Lower lobe of right lung (tissue), 2 donors: ENCODE data around the gene FLT3. TPM values are rescaled to one million over a fixed set of nuclear protein-coding genes. Genes with fewer than 3 reads are reported as not detected.

Source experiments
- ATAC-seq, 2 donors: fragments of 200-7000 bp; cut with Tn5 transposase; one replicate each; pipeline ENCODE4 v1.9.1; 2020 to 2022; ENCODE audit warnings: mild to moderate bottlenecking in 2 of 2, moderate library complexity in 2 of 2
- DNase-seq: peaks from one replicate; pipeline ENCODE4 v3.0.0-alpha.2; 2020
- H3K27ac ChIP-seq: fragments of 200-600 bp; one replicate; pipeline ENCODE4 v1.8.0; 2022
- H3K27me3 ChIP-seq: fragments of 200-600 bp; one replicate; pipeline ENCODE4 v1.8.0; 2022; ENCODE audit warnings: low read depth
- H3K36me3 ChIP-seq: fragments of 200-600 bp; one replicate; pipeline ENCODE4 v1.8.0; 2022; ENCODE audit warnings: mild to moderate bottlenecking
- H3K4me1 ChIP-seq: fragments of 200-600 bp; one replicate; pipeline ENCODE4 v1.8.0; 2022
- H3K4me3 ChIP-seq: fragments of 200-600 bp; one replicate; pipeline ENCODE4 v1.8.0; 2022; ENCODE audit warnings: mild to moderate bottlenecking
- H3K9me3 ChIP-seq: fragments of 200-600 bp; one replicate; pipeline ENCODE4 v1.8.0; 2022
- intact Hi-C: fragments of 100-400 bp; cut with DNase I; formaldehyde crosslinking; loops from one replicate; pipeline ENCODE4 v1.11.0; 2022
- total RNA-seq: library from RNA; stranded (reverse); fragmentation: NEBNext Ultra II Directional; extraction: Animal tissue kit (Norgen Biotek cat#: 25700); gene quantifications from one replicate; pipeline ENCODE4 v1.2.1, GENCODE V29; 2021
- TF ChIP-seq, protein P1 (sequence below): fragments of 200-600 bp; IDR thresholded peaks from one replicate; pipeline ENCODE4 v1.8.0; 2022; ENCODE audit warnings: antibody characterized with exemption, mild to moderate bottlenecking
- donor health status: DM: no; HTN: yes; CAD: no; lungs with severe emphysema.

Gene FLT3
- total RNA-seq, 1 donor from 2014 or later: 1.6 TPM

DNA sequence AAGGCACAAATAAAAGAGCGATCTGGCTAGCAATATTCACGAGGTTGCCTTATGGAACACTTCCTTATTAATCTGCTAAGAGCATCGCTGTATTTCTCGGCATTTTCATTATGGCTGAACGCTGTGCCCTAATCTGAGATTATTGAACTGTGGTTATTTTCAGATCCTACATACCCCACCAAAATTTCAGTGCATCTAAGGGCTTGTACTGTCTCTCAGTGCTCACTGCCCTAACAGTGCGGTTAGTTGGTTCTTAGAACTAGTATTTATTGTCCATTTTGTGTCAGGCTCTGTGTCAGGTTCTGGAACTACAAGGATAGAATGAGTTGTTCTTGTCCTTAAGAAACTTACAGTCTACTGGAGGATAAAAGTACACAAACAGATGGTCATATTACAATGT is 51.6 kb downstream of the FLT3 start:
- no peaks in the 10 kb centered on the region for H3K9me3 ChIP-seq
- DNase-seq: no peak
- H3K27ac ChIP-seq: no peak overlapping the region
- no peak overlapping the region for H3K4me3 ChIP-seq
- intact Hi-C loops: no loop called here
- TF ChIP-seq, protein P1, sequence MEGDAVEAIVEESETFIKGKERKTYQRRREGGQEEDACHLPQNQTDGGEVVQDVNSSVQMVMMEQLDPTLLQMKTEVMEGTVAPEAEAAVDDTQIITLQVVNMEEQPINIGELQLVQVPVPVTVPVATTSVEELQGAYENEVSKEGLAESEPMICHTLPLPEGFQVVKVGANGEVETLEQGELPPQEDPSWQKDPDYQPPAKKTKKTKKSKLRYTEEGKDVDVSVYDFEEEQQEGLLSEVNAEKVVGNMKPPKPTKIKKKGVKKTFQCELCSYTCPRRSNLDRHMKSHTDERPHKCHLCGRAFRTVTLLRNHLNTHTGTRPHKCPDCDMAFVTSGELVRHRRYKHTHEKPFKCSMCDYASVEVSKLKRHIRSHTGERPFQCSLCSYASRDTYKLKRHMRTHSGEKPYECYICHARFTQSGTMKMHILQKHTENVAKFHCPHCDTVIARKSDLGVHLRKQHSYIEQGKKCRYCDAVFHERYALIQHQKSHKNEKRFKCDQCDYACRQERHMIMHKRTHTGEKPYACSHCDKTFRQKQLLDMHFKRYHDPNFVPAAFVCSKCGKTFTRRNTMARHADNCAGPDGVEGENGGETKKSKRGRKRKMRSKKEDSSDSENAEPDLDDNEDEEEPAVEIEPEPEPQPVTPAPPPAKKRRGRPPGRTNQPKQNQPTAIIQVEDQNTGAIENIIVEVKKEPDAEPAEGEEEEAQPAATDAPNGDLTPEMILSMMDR: no peak
- no peaks in the 10 kb centered on the region for H3K36me3 ChIP-seq
- ATAC-seq: no peak
- H3K4me1 ChIP-seq: peaks cover 7% of the 10 kb centered on the region
- peaks cover 3% of the 10 kb centered on the region for H3K27me3 ChIP-seq

DNA sequence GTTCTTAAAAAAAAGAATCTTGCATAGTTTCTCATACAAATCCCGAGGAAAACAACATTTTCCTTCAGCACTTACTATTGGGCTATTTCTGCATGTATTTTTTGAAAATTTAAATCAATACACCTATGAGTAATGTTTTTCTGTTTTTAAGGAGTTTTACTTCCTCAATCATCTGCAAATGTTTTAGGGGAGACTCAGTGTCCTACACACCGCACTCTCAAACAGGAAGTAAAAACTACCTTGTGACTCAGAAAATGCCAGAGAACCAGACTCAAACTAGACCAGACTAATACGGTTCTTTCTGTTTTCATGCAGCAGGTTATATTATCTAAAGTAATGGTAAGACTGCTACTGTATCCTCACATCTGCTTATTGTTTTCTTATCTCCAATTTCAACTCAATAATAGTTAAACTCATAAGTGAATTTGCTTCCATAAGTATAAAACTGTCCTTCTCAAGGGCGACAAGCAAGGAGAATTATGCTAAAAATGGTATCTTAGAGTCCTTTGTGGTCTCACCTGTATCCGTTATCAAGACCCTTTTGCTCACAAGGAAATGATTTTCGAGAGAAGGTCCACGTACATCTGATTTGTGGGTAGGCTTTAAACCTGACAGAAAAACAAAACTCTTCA is 52.5 kb downstream of the FLT3 start:
- no peak for ATAC-seq
- Histone ChIP-seq H3K27ac (no peak overlapping the region), H3K36me3 (no peaks in the 10 kb centered on the region), H3K4me3 (no peak overlapping the region), H3K4me1 (peaks cover 7% of the 10 kb centered on the region), H3K27me3 (peaks cover 6% of the 10 kb centered on the region), H3K9me3 (no peaks in the 10 kb centered on the region)
- DNase-seq: no peak
- TF ChIP-seq, protein P1: no peak
- intact Hi-C loops: no loop called here

DNA sequence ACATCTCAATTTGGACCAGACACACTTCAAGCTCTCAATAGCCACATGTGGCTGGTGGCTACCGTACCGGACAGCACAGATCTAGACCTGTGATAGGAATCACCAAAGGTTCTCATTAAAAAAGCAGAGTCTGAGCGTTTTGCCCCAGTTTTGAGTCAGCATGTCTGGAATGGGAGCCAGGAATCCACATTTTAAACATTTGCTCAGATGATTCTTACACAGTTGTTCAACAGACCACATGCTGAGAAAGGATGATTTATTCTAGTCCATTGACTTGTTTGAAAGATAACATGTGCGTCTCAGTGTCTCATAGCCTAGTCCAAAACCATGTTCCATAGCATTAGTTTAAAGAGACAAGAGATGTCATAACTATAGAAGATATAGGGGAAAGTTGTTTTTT is 53.4 kb downstream of the FLT3 start:
- peaks cover 7% of the 10 kb centered on the region for H3K4me1 ChIP-seq
- intact Hi-C loops: no loop called here
- no peaks in the 10 kb centered on the region for H3K9me3 ChIP-seq
- ATAC-seq: no peak
- no peak for DNase-seq
- TF ChIP-seq, protein P1: no peak
- H3K27ac ChIP-seq: no peak overlapping the region
- H3K27me3 ChIP-seq: peaks cover 6% of the 10 kb centered on the region
- no peak overlapping the region for H3K4me3 ChIP-seq
- no peaks in the 10 kb centered on the region for H3K36me3 ChIP-seq

DNA sequence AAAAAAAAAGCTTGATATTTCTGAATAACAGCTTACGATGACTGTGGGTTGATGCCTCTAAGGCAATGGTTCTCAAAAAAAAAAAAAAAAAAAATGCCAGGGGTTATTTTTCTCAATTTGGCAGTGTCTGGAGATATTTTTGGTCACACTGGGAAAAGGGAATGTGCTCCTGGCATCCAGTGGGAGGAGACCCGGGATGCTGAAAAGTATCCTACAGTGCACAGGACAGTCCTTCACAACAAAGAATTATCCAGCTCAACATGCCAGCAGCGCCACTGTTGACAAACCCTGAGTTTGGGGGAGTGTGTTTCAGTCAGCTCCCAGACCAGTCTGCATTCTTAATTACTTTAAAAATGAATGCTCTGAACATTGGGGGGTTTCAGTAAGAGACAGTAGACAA is 54.5 kb downstream of the FLT3 start:
- Histone ChIP-seq H3K27ac (no peak overlapping the region), H3K27me3 (peaks cover 6% of the 10 kb centered on the region), H3K9me3 (no peaks in the 10 kb centered on the region), H3K4me1 (peaks cover 7% of the 10 kb centered on the region), H3K36me3 (no peaks in the 10 kb centered on the region), H3K4me3 (no peak overlapping the region)
- ATAC-seq (no peak), DNase-seq (no peak)
- intact Hi-C loops: no loop called here
- TF ChIP-seq, protein P1: no peak

DNA sequence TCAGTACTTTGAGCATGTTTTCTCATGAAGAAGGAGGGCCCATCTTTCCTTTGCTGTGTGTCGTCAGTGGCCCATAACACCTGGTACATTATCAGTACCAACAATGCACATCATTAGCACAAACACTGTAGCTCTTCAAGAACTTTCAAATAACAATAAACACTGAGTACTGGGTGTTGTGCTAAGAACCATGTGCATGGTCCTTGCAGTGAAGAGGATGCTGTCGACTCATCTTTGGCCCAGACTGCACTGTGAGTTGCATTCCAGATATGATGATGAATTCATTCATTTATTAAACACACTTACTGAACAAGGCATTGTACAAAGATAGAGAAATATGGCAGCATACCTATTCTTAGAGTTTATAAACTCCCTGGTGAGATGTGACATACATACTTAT is 55.8 kb downstream of the FLT3 start:
- no peaks in the 10 kb centered on the region for H3K9me3 ChIP-seq
- H3K36me3 ChIP-seq: no peaks in the 10 kb centered on the region
- H3K4me1 ChIP-seq: no peaks in the 10 kb centered on the region
- intact Hi-C loops: no loop called here
- H3K4me3 ChIP-seq: no peak overlapping the region
- ATAC-seq (no peak), DNase-seq (no peak)
- H3K27ac ChIP-seq: no peak overlapping the region
- TF ChIP-seq, protein P1: no peak
- H3K27me3 ChIP-seq: peaks cover 6% of the 10 kb centered on the region

DNA sequence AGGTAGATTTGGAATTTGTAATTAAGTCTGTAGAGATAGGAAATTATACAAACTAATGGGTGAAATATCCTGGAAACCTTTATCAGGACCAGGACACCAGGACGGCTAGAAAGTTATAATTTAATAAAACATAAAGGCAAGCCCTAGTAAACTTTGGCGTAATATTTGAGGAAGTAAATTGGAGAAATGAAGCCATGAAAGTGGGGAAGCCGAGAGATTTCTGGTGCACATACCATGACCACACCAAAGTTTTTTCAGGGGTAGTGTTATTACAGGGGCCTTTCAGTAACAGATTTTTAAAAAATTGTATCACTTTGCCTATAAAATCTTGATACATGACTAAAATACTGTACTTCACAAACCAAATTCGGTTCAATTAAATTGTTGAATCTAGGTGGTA is 57.2 kb downstream of the FLT3 start:
- ATAC-seq (no peak), DNase-seq (no peak)
- peaks cover 6% of the 10 kb centered on the region for H3K27me3 ChIP-seq
- H3K4me3 ChIP-seq: no peak overlapping the region
- no peak overlapping the region for H3K27ac ChIP-seq
- H3K9me3 ChIP-seq: no peaks in the 10 kb centered on the region
- no peaks in the 10 kb centered on the region for H3K4me1 ChIP-seq
- no peaks in the 10 kb centered on the region for H3K36me3 ChIP-seq
- TF ChIP-seq, protein P1: no peak
- intact Hi-C loops: no loop called here
